Measurements from ENCODE around the gene PPP2R2D. TPM values are rescaled to one million over a fixed set of nuclear protein-coding genes. Genes with fewer than 3 reads are reported as not detected.

The PPP2R2D gene
- total RNA-seq, 1 experiment from 2014 or later: 41.0 TPM

DNA sequence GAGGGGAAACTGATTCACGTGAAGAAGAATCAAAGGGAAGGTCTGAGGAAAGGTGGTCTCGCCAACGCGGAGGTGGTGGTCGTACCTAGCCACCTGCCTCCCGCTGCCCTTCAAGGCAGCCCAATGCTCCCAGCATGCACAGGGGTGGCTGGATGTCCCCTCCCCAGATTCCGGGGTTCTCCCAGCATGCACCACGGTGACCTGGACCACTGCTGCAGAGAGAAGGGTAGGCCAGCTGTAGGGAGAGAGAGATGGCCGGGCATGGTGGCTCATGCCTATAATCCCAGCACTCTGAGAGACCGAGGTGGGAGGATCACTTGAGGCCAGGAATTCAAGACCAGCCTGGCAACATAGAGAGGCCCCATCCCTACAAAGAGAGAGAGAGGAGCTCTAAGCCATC lies 32.4 kb upstream of the PPP2R2D start:
- ATAC-seq (no peak), DNase-seq (ENCODE audit: low read depth, low spot score) (no peak)
- intact Hi-C loops (cut with micrococcal nuclease; ENCODE audit: unreplicated experiment) (no loop called here), in situ Hi-C loops (cut with HindIII; ENCODE audit: low pct_unique_long_range_greater_than_20kb, low sequenced_read_pairs) (no loop called here)
- TF ChIP-seq, protein P1, sequence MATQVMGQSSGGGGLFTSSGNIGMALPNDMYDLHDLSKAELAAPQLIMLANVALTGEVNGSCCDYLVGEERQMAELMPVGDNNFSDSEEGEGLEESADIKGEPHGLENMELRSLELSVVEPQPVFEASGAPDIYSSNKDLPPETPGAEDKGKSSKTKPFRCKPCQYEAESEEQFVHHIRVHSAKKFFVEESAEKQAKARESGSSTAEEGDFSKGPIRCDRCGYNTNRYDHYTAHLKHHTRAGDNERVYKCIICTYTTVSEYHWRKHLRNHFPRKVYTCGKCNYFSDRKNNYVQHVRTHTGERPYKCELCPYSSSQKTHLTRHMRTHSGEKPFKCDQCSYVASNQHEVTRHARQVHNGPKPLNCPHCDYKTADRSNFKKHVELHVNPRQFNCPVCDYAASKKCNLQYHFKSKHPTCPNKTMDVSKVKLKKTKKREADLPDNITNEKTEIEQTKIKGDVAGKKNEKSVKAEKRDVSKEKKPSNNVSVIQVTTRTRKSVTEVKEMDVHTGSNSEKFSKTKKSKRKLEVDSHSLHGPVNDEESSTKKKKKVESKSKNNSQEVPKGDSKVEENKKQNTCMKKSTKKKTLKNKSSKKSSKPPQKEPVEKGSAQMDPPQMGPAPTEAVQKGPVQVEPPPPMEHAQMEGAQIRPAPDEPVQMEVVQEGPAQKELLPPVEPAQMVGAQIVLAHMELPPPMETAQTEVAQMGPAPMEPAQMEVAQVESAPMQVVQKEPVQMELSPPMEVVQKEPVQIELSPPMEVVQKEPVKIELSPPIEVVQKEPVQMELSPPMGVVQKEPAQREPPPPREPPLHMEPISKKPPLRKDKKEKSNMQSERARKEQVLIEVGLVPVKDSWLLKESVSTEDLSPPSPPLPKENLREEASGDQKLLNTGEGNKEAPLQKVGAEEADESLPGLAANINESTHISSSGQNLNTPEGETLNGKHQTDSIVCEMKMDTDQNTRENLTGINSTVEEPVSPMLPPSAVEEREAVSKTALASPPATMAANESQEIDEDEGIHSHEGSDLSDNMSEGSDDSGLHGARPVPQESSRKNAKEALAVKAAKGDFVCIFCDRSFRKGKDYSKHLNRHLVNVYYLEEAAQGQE (IDR thresholded peaks at IDR 0.05; ENCODE audit: insufficient read depth in 1 of 2, low read depth in 2 of 2, low read length in 1 of 2): no peak
- no peak for TF ChIP-seq TCF7L2 (IDR thresholded peaks at IDR 0.05; ENCODE audit: low read depth, low read length)
- TF ChIP-seq, protein P2, sequence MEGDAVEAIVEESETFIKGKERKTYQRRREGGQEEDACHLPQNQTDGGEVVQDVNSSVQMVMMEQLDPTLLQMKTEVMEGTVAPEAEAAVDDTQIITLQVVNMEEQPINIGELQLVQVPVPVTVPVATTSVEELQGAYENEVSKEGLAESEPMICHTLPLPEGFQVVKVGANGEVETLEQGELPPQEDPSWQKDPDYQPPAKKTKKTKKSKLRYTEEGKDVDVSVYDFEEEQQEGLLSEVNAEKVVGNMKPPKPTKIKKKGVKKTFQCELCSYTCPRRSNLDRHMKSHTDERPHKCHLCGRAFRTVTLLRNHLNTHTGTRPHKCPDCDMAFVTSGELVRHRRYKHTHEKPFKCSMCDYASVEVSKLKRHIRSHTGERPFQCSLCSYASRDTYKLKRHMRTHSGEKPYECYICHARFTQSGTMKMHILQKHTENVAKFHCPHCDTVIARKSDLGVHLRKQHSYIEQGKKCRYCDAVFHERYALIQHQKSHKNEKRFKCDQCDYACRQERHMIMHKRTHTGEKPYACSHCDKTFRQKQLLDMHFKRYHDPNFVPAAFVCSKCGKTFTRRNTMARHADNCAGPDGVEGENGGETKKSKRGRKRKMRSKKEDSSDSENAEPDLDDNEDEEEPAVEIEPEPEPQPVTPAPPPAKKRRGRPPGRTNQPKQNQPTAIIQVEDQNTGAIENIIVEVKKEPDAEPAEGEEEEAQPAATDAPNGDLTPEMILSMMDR (IDR thresholded peaks at IDR 0.05): no peak
- TF ChIP-seq POLR2AphosphoS5 (IDR thresholded peaks at IDR 0.05; ENCODE audit: low read depth, low read length): no peak
- no peak for TF ChIP-seq SIN3A (IDR thresholded peaks at IDR 0.05; ENCODE audit: borderline replicate concordance, insufficient read depth, low read depth, low read length)
- Histone ChIP-seq H3K4me3 (ENCODE audit: low read depth in 2 of 2, low read length in 2 of 2) (no peak overlapping the region), H3K36me3 (ENCODE audit: control insufficient read depth, insufficient read depth, low read length) (no peaks in the 10 kb centered on the region), H3K4me1 (ENCODE audit: control insufficient read depth, insufficient read depth, low read length) (no peaks in the 10 kb centered on the region), H3K9me3 (ENCODE audit: control insufficient read depth, insufficient read depth, low read depth, low read length) (no peaks in the 10 kb centered on the region), H3K27me3 (ENCODE audit: control insufficient read depth, insufficient read depth, low read length) (peaks cover 14% of the 10 kb centered on the region), H3K27ac (ENCODE audit: low read length) (no peak overlapping the region)
- ChIA-PET CTCF (no interaction called here), POLR2A (no interaction called here)
- BruUV-seq (replicated peaks): no TSS peak

DNA sequence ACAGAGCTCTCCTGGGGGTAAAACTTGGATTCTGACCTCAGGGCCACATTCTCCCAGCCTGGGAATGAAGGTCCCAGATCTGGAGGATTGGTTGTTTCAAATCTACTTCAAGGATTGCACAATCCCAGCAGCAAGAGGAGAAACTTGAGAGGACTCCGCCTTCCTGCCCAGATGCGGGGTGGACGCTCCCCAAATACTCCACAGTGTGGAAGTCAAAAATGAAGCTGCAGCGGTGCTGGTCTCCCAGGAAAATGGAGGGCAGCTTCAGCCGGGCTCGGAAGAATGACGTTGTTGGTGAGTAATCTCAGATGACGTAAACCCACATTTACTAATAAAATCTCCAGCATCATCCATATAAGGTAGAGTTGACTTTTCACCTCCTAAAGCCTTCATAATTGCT lies 31.5 kb upstream of the PPP2R2D start:
- H3K27ac ChIP-seq (ENCODE audit: low read length): no peak overlapping the region
- DNase-seq (ENCODE audit: low read depth, low spot score) (no peak), ATAC-seq (no peak)
- no peaks in the 10 kb centered on the region; the same call in 1 of the 2 replicates for H3K4me1 ChIP-seq (ENCODE audit: control insufficient read depth, insufficient read depth, low read length)
- no TSS peak for BruUV-seq (replicated peaks)
- no peak overlapping the region for H3K4me3 ChIP-seq (ENCODE audit: low read depth in 2 of 2, low read length in 2 of 2)
- intact Hi-C loops (cut with micrococcal nuclease; ENCODE audit: unreplicated experiment) (no loop called here), in situ Hi-C loops (cut with HindIII; ENCODE audit: low pct_unique_long_range_greater_than_20kb, low sequenced_read_pairs) (no loop called here)
- no peaks in the 10 kb centered on the region for H3K9me3 ChIP-seq (ENCODE audit: control insufficient read depth, insufficient read depth, low read depth, low read length)
- no peaks in the 10 kb centered on the region for H3K36me3 ChIP-seq (ENCODE audit: control insufficient read depth, insufficient read depth, low read length)
- ChIA-PET POLR2A (no interaction called here), CTCF (no interaction called here)
- TF ChIP-seq SIN3A (IDR thresholded peaks at IDR 0.05; ENCODE audit: borderline replicate concordance, insufficient read depth, low read depth, low read length) (no peak), TCF7L2 (IDR thresholded peaks at IDR 0.05; ENCODE audit: low read depth, low read length) (no peak), POLR2AphosphoS5 (IDR thresholded peaks at IDR 0.05; ENCODE audit: low read depth, low read length) (no peak)
- TF ChIP-seq, protein P2 (IDR thresholded peaks at IDR 0.05): no peak
- TF ChIP-seq, protein P1 (IDR thresholded peaks at IDR 0.05; ENCODE audit: insufficient read depth in 1 of 2, low read depth in 2 of 2, low read length in 1 of 2): no peak
- peaks cover 9% of the 10 kb centered on the region for H3K27me3 ChIP-seq (ENCODE audit: control insufficient read depth, insufficient read depth, low read length)
